Jurkat, Clone E6-1 (cell line): ENCODE data around the gene FRRS1.

ENCODE experiments used
- DNase-seq: peaks from one replicate; pipeline ENCODE4 v3.0.0-alpha.2; 2011; ENCODE audit warnings: low read depth, low spot score
- H3K4me3 ChIP-seq: 2 replicates; pipeline ENCODE4 v1.5.1; 2011; ENCODE audit warnings: mild to moderate bottlenecking, low read length, control low read depth, moderate library complexity

FRRS1 gene

DNA sequence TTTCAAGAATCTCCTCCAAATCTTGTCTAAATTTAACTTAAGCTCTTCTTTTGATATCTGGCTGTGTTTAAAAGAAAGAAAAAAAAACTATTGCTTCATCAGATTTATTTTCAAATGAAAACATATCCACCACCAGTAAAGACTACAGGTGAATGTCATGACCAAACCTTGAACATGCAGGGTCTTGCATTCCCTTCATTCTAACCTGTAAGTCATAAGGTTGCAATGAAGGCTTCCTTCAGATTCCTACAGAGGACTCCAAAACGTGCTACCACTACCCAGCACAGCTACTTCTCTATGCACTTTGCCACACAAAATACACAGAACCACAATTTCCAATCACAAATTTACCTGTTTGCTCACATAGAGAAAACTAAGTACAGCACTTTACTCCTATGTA lies 26.3 kb downstream of the FRRS1 start:
- DNase-seq: no peak
- H3K4me3 ChIP-seq: no peak overlapping the region

DNA sequence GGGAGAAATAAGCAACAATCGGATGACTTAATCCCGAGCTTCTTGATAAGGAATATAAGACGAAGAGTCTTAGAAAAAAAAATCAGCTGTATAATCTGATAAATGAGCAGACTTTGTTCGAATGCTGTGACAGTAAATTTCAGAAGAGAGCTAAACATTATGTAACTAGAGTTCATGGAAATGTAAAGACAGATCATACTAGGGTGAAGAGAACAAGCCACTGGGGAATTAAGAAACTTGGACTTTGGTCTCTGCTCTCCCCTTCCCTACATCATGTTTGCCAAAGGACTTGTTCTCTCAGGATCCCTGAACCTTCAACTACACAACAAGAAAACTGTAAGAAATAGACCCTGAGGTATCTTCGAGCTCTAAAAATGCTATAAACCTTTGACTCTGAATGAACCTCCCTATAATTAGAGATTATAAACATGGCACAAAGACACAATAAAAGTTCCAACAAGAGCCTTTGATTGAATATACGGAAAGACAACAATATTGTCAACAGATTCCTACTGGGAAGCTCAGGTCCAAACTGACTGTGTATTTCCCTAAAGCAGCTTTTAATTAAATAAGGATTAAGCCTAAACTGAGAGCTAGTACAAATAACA lies 27.5 kb downstream of the FRRS1 start:
- DNase-seq: no peak
- H3K4me3 ChIP-seq: no peak overlapping the region

DNA sequence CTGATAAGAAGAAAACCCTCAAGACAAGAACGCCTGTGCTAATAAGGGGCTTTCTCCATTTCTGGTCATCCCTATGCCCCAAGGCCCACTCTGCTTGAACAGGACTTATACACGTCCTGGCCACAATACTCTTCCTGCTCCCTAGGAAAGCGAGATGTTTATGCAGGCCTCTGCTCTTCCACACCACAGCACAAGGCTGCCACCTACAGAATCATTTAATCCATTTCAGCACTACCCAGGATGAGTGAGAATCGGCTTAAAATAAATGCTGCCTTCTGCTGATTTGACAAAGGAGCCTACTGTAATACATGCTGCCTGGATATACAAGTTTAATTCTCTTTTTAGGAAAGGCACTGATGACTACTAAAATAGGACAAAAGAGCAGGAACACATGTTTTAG lies 29.4 kb downstream of the FRRS1 start:
- peak; percentile 22 for DNase-seq
- no peak overlapping the region for H3K4me3 ChIP-seq

GRCh38 chr1:99735852-99736251 lies 30.6 kb downstream of the FRRS1 start:
- no peak overlapping the region for H3K4me3 ChIP-seq
- no peak for DNase-seq

DNA sequence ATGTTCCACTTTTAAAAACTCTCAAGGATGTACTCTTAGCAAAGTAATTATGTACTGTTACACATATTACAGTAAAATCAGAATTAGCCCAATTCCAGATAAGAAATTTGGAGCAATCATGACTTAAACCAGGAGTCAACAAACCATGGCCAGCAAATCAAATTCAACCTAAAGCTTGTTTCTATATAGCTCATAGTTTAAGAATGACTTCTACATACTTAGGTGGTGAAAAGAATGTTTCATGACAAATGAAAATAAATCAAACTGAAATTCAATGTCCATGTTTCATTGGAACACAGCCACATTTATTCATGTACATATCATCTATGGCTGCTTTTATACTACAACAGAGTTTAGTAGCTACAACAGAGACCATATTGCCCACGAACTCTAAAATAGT lies 35.1 kb downstream of the FRRS1 start:
- no peak for DNase-seq
- H3K4me3 ChIP-seq: no peak overlapping the region

- DNase-seq: no peak
- H3K4me3 ChIP-seq: no peak overlapping the region
These were observed 37.8 kb downstream of the FRRS1 start for GRCh38 chr1:99728494-99729235.

DNA sequence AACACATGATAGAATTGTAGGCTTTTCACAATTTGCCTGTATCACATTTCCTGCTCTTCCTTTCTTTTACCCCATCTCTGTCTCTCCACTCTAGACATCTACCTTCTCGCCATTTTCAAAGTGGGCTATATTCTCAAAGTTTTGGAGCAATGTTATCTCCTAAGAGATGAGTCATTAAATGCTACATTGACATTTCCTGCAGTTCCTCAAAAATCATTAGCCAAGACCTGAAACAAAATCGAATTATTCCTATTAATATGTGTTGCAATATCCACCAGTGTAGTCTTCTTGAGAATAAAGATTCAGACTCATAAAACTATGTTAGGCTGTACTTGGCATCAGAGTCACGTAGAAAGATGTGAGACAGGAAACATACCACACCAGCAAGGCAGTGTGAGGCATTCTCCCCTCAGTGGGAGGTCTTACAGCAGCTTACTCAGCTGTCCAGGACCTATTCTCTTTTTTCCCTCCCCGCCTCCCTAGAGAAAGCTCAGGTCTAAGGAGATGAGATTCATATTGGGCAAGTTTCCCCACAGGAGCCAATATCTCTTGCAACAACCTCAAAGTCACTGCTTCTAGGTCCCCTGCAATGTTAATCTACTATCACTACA lies 38.8 kb downstream of the FRRS1 start:
- DNase-seq: no peak
- no peak overlapping the region for H3K4me3 ChIP-seq

DNA sequence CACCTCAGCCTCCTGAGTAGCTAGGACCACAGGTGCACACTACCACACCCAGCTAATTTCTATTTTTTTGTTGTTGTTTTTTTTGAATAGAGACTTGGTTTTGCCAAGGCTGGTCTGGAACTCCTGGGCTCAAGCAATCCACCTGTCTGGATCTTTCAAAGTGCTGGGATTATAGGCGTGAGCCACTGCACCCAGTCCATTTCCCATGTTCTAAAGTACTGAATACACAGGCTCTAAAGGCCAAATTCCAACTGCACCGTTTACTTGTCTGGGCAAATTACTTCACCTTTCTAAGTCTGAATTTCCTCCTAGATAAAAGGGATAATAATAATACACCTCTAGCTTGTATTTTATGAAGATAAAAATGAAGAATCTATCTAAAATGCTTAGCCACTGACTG lies 39.6 kb downstream of the FRRS1 start:
- no peak for DNase-seq
- no peak overlapping the region for H3K4me3 ChIP-seq

GRCh38 chr1:99726407-99726806 lies 40.0 kb downstream of the FRRS1 start:
- DNase-seq: no peak
- no peak overlapping the region for H3K4me3 ChIP-seq

DNA sequence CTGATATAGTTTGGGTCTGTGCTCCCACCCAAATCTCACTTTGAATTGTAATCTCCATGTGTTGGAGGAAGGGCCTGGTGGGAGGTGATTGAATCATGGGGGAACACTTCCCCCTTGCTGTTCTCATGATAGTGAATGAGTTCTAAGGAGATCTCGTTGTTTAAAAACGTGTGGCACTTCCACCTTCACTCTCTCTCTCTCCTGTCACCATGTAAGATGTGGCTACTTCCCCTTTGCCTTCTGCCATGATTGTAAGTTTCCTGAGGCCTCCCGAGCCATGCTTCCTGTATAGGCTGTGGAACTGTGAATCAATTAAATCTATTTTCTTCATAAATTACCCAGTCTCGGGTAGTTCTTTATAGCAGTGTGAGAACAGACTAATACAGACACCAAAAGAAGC lies 40.4 kb downstream of the FRRS1 start:
- no peak for DNase-seq
- H3K4me3 ChIP-seq: no peak overlapping the region

DNA sequence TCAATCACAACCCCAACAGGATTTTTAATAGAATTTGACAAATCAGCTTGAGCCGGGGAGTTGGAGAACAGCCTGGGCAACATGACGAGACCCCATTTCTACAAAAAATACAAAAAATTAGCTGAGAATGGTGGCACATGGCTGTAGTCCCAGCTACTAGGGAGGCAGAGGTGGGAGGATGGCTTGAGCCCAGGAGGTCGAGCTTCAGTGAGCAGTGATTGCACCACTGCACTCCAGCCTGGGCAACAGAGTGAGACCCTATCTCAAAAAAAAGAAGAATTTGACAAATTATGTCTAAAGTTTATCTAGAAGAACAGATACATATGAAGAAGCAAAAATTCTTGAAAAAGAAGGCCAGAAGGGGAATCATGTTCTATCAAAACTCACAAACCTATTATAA lies 43.2 kb downstream of the FRRS1 start:
- H3K4me3 ChIP-seq: no peak overlapping the region
- DNase-seq: no peak

DNA sequence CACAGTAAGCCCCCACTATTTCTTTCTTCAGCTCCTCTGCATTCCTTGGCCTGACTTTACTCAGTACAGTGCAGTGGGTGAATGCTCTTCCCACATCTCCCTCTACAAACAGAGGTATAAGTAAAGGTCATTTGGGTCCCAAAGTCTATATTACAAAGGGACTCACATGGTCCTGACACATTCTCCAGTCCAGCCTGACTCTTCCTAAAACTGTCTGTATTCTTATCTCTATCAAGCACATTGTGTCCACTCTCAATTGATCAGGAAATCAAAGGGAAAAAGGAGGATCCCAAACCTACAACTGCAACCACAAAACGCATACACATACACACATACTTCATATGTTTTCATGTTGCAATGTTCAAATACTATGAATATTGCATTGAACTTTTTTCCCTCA lies 49.4 kb downstream of the FRRS1 start:
- no peak for DNase-seq
- H3K4me3 ChIP-seq: no peak overlapping the region

GRCh38 chr1:99713006-99713405 lies 53.4 kb downstream of the FRRS1 start:
- DNase-seq: no peak
- no peak overlapping the region for H3K4me3 ChIP-seq

DNA sequence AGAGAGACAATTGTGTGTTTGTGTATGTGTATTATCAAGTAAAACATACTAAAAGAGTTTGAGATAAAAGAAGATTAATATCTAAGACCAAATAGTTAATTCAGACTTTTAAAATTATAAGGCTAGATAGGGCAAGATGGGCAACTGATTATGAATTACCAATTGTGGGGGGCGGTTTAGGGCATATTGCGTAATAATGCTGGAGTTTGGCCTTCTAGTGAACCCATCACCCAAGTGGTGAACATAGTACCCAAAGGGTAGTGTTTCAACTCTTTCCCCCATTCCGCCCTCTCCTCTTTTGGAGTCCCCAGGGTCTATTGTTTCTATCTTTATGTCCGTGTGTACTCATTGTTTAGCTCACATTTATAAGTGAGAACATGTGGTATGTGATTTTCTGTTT lies 55.4 kb downstream of the FRRS1 start:
- H3K4me3 ChIP-seq: no peak overlapping the region
- DNase-seq: no peak

GRCh38 chr1:99707535-99708142 lies 58.8 kb downstream of the FRRS1 start:
- no peak overlapping the region for H3K4me3 ChIP-seq
- peak; percentile 40 for DNase-seq

GRCh38 chr1:99705385-99705784 lies 61.0 kb downstream of the FRRS1 start:
- H3K4me3 ChIP-seq: no peak overlapping the region
- DNase-seq: no peak

DNA sequence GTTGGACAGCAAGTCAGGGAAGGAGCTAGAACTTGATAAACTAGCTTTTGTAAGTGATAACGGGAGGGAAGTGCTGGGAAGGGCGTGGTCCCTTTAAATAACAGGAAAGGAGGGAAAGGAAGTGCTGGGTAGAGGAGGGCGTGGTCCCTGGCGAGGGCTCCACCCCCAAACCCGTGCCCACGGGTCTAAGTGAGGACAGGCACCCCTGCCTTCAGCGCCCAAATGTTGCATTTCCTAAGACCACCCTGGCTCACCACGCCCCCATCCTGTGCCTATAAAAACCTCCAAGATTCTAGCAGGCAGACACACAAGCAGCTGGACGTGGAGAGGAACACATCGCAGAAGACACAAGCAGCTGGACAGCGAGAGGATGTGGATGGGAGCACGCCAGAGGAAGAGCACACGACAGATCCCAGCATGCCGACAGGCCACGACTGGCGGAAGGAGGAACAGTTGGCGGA lies 62.0 kb downstream of the FRRS1 start:
- H3K4me3 ChIP-seq: no peak overlapping the region
- no peak for DNase-seq

GRCh38 chr1:99702221-99702620 lies 64.2 kb downstream of the FRRS1 start:
- DNase-seq: no peak
- H3K4me3 ChIP-seq: no peak overlapping the region

- H3K4me3 ChIP-seq: no peak overlapping the region
- no peak for DNase-seq
These were observed 66.4 kb downstream of the FRRS1 start for GRCh38 chr1:99700020-99700419.

DNA sequence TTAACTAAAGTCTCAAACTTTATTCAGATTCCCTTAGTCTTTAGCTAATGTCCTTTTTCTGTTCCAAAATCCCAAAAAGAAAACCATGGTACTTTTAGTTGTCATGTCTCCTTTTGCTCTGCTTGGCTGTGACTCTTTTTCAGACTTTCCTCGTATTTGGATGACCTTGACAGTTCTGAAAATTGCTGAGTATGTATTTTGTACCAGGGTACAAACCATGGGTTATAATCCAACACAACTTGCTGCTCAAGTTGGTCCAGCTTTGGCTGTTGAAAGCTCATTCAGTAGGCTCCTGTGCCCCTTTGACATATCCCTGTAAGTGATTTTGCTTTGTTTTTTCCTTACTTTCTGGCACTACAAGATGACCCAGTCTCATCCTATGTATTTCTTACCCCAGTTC lies 68.9 kb downstream of the FRRS1 start:
- DNase-seq: no peak
- H3K4me3 ChIP-seq: no peak overlapping the region
